Kidney epithelial cell (primary cell): ENCODE measurements around the gene SLC7A7. TPM values are rescaled to one million over a fixed set of nuclear protein-coding genes. Genes with fewer than 3 reads are reported as not detected.

ENCODE experiments used
- DNase-seq: peaks from one replicate; pipeline ENCODE4 v3.0.0-alpha.2; 2010; ENCODE audit warnings: low read depth
- H3K27me3 ChIP-seq: 2 replicates; pipeline ENCODE4 v1.6.0; 2011; ENCODE audit warnings: low read length; ENCODE audit not compliant: control insufficient read depth, insufficient read depth
- H3K36me3 ChIP-seq: 2 replicates; pipeline ENCODE4 v1.5.1; 2011; ENCODE audit warnings: low read length; ENCODE audit not compliant: control insufficient read depth, insufficient read depth
- H3K4me3 ChIP-seq: 2 replicates; pipeline ENCODE4 v1.5.1; 2011; ENCODE audit warnings: low read depth, mild to moderate bottlenecking, control low read depth, low read length
- total RNA-seq: library from RNA; depleted of rRNA; stranded (reverse); fragments of >200 nt; gene quantifications from 2 replicates; pipeline ENCODE4 v1.2.3, GENCODE V29; 2015
- TF ChIP-seq, protein P1 (sequence below): IDR thresholded peaks from 2 replicates; pipeline ENCODE4 v1.5.1; 2011; ENCODE audit warnings: mild to moderate bottlenecking, moderate library complexity, low read length, control low read depth, inconsistent platforms; ENCODE audit not compliant: insufficient read depth, poor library complexity, severe bottlenecking

Gene SLC7A7
- total RNA-seq, 1 donor from 2014 or later, result 6.8 TPM

- no peaks in the 10 kb centered on the region for H3K27me3 ChIP-seq
- TF ChIP-seq, protein P1, sequence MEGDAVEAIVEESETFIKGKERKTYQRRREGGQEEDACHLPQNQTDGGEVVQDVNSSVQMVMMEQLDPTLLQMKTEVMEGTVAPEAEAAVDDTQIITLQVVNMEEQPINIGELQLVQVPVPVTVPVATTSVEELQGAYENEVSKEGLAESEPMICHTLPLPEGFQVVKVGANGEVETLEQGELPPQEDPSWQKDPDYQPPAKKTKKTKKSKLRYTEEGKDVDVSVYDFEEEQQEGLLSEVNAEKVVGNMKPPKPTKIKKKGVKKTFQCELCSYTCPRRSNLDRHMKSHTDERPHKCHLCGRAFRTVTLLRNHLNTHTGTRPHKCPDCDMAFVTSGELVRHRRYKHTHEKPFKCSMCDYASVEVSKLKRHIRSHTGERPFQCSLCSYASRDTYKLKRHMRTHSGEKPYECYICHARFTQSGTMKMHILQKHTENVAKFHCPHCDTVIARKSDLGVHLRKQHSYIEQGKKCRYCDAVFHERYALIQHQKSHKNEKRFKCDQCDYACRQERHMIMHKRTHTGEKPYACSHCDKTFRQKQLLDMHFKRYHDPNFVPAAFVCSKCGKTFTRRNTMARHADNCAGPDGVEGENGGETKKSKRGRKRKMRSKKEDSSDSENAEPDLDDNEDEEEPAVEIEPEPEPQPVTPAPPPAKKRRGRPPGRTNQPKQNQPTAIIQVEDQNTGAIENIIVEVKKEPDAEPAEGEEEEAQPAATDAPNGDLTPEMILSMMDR, result no peak
- no peak overlapping the region for H3K4me3 ChIP-seq
- H3K36me3 ChIP-seq, result no peaks in the 10 kb centered on the region
- no peak for DNase-seq
Observed at GRCh38 chr14:22803687-22803974, 11.6 kb downstream of the SLC7A7 start.

- Histone ChIP-seq H3K4me3 (no peak overlapping the region), H3K27me3 (no peaks in the 10 kb centered on the region), H3K36me3 (no peaks in the 10 kb centered on the region)
- TF ChIP-seq, protein P1, result no peak
- DNase-seq, result no peak
Observed at GRCh38 chr14:22802860-22803686, 12.2 kb downstream of the SLC7A7 start.

GRCh38 chr14:22801716-22802115, 13.5 kb downstream of the SLC7A7 start:
- Histone ChIP-seq H3K36me3 (no peaks in the 10 kb centered on the region), H3K4me3 (no peak overlapping the region), H3K27me3 (no peaks in the 10 kb centered on the region)
- TF ChIP-seq, protein P1, result no peak
- no peak for DNase-seq

GRCh38 chr14:22800346-22800745, 14.9 kb downstream of the SLC7A7 start:
- Histone ChIP-seq H3K36me3 (no peaks in the 10 kb centered on the region), H3K27me3 (no peaks in the 10 kb centered on the region), H3K4me3 (no peak overlapping the region)
- TF ChIP-seq, protein P1, result no peak
- DNase-seq, result no peak

DNA sequence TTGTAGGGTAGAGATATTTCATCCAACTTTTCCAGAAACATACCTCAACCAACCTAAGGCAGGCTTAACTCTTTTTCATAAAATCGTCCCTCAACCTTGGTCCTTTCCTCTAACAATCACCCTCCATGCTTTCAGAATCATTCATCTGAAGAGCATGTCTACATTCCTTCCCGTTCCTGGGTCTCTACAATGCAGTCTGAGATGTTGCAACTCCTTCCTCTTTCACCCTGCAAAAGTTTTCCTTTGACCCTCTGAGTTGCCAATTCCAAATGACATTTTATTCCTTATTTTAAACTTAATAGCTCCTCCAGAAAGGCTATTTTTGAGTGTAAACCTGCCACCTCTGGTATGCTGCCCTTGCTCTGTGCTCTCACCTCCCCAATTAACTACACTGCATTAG, 16.7 kb downstream of the SLC7A7 start:
- DNase-seq, result no peak
- TF ChIP-seq, protein P1, result no peak
- Histone ChIP-seq H3K4me3 (no peak overlapping the region), H3K27me3 (no peaks in the 10 kb centered on the region), H3K36me3 (no peaks in the 10 kb centered on the region)
